ENCODE results near the gene CASTOR1.

DNA sequence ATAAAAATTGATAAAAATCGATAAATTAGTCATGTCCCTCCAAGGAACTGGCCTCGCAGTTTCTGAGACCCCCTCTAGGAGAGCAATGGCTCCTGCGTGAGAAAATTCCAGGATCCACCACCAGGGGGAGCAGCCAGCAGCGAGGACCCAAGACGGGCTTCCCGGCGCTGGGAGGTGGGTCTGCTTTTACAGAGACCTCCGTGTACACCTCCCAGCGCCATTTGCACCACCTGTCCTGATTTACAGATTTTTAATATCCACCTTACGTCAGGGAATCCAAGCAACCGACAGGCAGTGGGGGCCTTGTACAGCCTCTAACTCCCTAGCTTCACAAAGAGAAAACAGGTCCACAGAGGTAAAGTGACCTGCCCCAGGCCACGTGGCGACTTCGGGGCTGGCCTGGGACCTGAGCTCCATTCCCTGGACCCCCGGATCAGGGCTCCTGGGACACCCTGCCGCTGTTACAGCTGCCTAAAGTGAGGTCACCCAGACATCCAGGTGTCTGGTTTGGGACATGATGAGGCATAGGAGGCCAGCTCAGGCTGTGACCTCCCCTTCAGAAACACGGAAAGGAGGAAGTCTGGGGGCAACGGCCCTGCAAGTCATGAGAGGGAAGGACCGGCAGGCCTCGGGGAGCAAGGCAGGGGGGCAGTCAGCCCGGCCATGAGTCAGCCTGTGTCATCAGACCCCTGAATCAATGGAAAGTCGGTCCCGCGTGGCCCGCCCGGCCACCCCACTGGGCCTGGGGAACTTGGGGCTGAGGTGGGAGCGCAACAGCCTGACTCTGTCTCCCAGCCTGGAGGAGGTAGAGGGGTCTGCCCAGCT is 26.2 kb downstream of the CASTOR1 start:
- no peak for TF ChIP-seq POLR2A (IDR thresholded peaks at IDR 0.05)
- TF ChIP-seq, protein P1, sequence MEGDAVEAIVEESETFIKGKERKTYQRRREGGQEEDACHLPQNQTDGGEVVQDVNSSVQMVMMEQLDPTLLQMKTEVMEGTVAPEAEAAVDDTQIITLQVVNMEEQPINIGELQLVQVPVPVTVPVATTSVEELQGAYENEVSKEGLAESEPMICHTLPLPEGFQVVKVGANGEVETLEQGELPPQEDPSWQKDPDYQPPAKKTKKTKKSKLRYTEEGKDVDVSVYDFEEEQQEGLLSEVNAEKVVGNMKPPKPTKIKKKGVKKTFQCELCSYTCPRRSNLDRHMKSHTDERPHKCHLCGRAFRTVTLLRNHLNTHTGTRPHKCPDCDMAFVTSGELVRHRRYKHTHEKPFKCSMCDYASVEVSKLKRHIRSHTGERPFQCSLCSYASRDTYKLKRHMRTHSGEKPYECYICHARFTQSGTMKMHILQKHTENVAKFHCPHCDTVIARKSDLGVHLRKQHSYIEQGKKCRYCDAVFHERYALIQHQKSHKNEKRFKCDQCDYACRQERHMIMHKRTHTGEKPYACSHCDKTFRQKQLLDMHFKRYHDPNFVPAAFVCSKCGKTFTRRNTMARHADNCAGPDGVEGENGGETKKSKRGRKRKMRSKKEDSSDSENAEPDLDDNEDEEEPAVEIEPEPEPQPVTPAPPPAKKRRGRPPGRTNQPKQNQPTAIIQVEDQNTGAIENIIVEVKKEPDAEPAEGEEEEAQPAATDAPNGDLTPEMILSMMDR (IDR thresholded peaks at IDR 0.05), result peak; percentile 93 to 99 (median 96)

Measured in Peyer's patch (tissue), 4 donors.